PC-9 (cell line): Measurements from ENCODE around the gene SPINK4. TPM values are rescaled to one million over a fixed set of nuclear protein-coding genes. Genes with fewer than 3 reads are reported as not detected.

Experiments used
- BruUV-seq: library from RNA; stranded (reverse); fragments of 400-500 nt; replicated peaks from 2 replicates; lab custom pipeline; 2021; lab: Mats Ljungman, UMichigan
- CTCF ChIA-PET: fragments of 300-600 bp; sonication (Branson Sonifier 250); formaldehyde crosslinking; loops from one replicate; lab custom pipeline; 2022; ENCODE audit warnings: antibody characterized with exemption; lab: Charles Lee
- POLR2A ChIA-PET: fragments of 300-600 bp; sonication (Branson Sonifier 250); formaldehyde crosslinking; loops from one replicate; lab custom pipeline; 2022; ENCODE audit warnings: antibody characterized with exemption; ENCODE audit not compliant: unreplicated experiment; lab: Charles Lee
- DNase-seq, 2 experiments: peaks; one replicate each; pipeline versions ENCODE4 v3.0.0 to v3.0.0-alpha.2; 2015 to 2022; ENCODE audit warnings: mixed read lengths in 1 of 2
- H2AFZ ChIP-seq: fragments of 200-600 bp; sonication (generic); 2 replicates; pipeline ENCODE4 v1.8.1; 2017; ENCODE audit warnings: antibody characterized with exemption
- H3F3A ChIP-seq: fragments of 200-600 bp; sonication (generic); 2 replicates; pipeline ENCODE4 v1.8.1; 2017; ENCODE audit warnings: antibody characterized with exemption, mild to moderate bottlenecking, low read depth; ENCODE audit not compliant: insufficient read depth
- H3K27ac ChIP-seq: fragments of 200-600 bp; sonication (generic); 2 replicates; pipeline ENCODE4 v1.6.1; 2016; ENCODE audit warnings: mixed run types
- H3K27me3 ChIP-seq: fragments of 200-600 bp; sonication (generic); 2 replicates; pipeline ENCODE4 v1.6.1; 2016; ENCODE audit warnings: low read depth, mixed run types; ENCODE audit not compliant: insufficient read depth
- H3K36me3 ChIP-seq: fragments of 200-600 bp; sonication (generic); 2 replicates; pipeline ENCODE4 v1.6.1; 2016; ENCODE audit warnings: low read depth, mixed run types
- H3K4me1 ChIP-seq: fragments of 200-600 bp; sonication (generic); replicated peaks from 2 replicates; pipeline ENCODE4 v1.6.1; 2016; ENCODE audit warnings: mixed run types; ENCODE audit not compliant: insufficient read depth
- H3K4me2 ChIP-seq: fragments of 200-600 bp; sonication (generic); 2 replicates; pipeline ENCODE4 v1.6.1; 2017; ENCODE audit warnings: mixed run types
- H3K4me3 ChIP-seq: fragments of 200-600 bp; sonication (generic); 2 replicates; pipeline ENCODE4 v1.6.1; 2016; ENCODE audit warnings: mixed run types
- H3K79me2 ChIP-seq: fragments of 200-600 bp; sonication (generic); 2 replicates; pipeline ENCODE4 v1.6.1; 2017; ENCODE audit warnings: low read depth, mixed run types
- H3K9me2 ChIP-seq: fragments of 200-600 bp; sonication (generic); 2 replicates; pipeline ENCODE4 v1.8.1; 2017; ENCODE audit warnings: mild to moderate bottlenecking; ENCODE audit not compliant: insufficient read depth
- H3K9me3 ChIP-seq: fragments of 200-600 bp; sonication (generic); 2 replicates; pipeline ENCODE4 v1.8.1; 2016; ENCODE audit warnings: low read depth; ENCODE audit not compliant: insufficient read depth
- H4K20me1 ChIP-seq: fragments of 200-600 bp; sonication (generic); 2 replicates; pipeline ENCODE4 v1.8.1; 2017; ENCODE audit not compliant: insufficient read depth
- CTCF ChIP-seq: fragments of 200-600 bp; sonication (generic); conservative IDR thresholded peaks from 2 replicates; pipeline ENCODE4 v1.6.1; 2017; ENCODE audit warnings: mixed run types, antibody characterized with exemption, mild to moderate bottlenecking, moderate library complexity
- EZH2 ChIP-seq: fragments of 200-600 bp; sonication (generic); IDR thresholded peaks from 2 replicates; pipeline ENCODE4 v1.8.0; 2017; ENCODE audit warnings: antibody characterized with exemption, low read depth
- intact Hi-C: fragments of 100-400 bp; cut with micrococcal nuclease; formaldehyde crosslinking; loops from one replicate; pipeline ENCODE4 v1.10.0; 2022; ENCODE audit not compliant: unreplicated experiment
- total RNA-seq: library from RNA; stranded (reverse); gene quantifications from 2 replicates; pipeline ENCODE4 v1.2.3, GENCODE V29; 2021

Gene SPINK4
- total RNA-seq, 1 experiment from 2014 or later: not detected

DNA sequence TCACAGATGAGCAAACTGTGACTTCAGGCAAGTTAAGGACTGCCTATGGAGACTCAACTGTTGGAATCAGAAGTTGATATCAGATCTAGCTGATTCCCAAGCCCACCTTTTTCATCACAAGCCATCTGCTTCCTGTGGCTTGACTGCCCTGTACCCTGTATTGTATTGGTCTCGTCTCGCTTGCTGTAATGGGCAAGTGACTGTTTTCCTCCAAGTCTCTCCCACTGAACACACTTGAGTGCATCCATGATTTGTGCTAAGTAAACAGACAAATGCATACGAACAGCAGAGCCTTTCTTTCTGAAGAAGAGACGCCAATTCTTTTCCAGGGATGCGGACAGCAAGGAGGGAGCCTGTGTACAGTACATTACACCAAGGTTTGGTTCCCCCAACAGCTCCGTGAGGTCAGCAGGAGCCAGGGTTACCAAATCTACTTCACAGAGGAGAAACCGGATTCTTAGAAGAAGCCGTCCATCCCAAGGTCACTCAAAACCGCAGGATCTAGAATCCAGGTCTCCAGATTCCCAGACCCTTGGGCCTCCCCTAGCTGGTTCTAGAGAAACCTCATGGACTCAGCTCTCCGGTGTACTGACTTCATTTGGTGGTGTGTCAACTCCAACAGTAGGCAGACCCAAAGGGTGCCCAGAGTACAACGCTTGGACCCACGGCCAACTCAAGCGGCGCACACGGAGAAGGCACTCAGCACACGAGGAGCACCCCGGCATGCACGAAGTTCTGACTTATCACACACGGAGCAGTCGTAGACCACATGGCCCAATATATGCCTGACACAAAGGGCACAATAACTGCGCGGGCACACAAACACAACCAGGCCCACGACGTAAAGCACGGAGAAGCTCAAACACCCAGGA is 23.4 kb downstream of the SPINK4 start:
- POLR2A ChIA-PET: interaction anchor here (0.5 kb wide), 1 partner anchor 884 kb away, joined by 7 read pairs; no protein-coding TSS in a partner anchor
- CTCF ChIA-PET: no interaction called here
- Histone ChIP-seq H3K36me3 (peaks cover 8% of the 10 kb centered on the region; the same call in 1 of the 2 replicates), H3K27ac (peak overlapping the region; percentile 53), H3K27me3 (no peaks in the 10 kb centered on the region), H3K4me2 (peak overlapping the region; percentile 97), H3K4me1 (peaks cover 15% of the 10 kb centered on the region), H4K20me1 (no peaks in the 10 kb centered on the region), H3F3A (no peaks in the 10 kb centered on the region), H3K9me2 (no peaks in the 10 kb centered on the region), H2AFZ (peak overlapping the region; percentile 85), H3K9me3 (no peaks in the 10 kb centered on the region), H3K79me2 (peaks cover 35% of the 10 kb centered on the region), H3K4me3 (peak overlapping the region; percentile 89)
- TSS peak; percentile 62 for BruUV-seq
- intact Hi-C loops: loop anchor here (1.0 kb wide), 1 partner anchor 34 kb away; no protein-coding TSS in a partner anchor
- TF ChIP-seq CTCF (no peak), EZH2 (no peak)
- no peak for DNase-seq

- Histone ChIP-seq H3K79me2 (peaks cover 35% of the 10 kb centered on the region), H3K4me2 (peak overlapping the region; percentile 97), H3K9me2 (no peaks in the 10 kb centered on the region), H3K27ac (peak overlapping the region; percentile 53), H3K27me3 (no peaks in the 10 kb centered on the region), H3K4me3 (peak overlapping the region; percentile 89), H3K36me3 (peaks cover 8% of the 10 kb centered on the region; the same call in 1 of the 2 replicates), H4K20me1 (no peaks in the 10 kb centered on the region), H2AFZ (peak overlapping the region; percentile 85), H3K4me1 (peaks cover 15% of the 10 kb centered on the region), H3K9me3 (no peaks in the 10 kb centered on the region), H3F3A (no peaks in the 10 kb centered on the region)
- DNase-seq: no peak
- intact Hi-C loops: loop anchor here (1.0 kb wide), 1 partner anchor 35 kb away; no protein-coding TSS in a partner anchor
- ChIA-PET POLR2A (interaction anchor here (0.6 kb wide), 1 partner anchor 675 kb away, joined by 3 read pairs; no protein-coding TSS in a partner anchor), CTCF (no interaction called here)
- BruUV-seq: no TSS peak
- no peak for TF ChIP-seq CTCF
- no peak for TF ChIP-seq EZH2
Measured at GRCh38 chr9:33264003-33264472, 24.1 kb downstream of the SPINK4 start.

DNA sequence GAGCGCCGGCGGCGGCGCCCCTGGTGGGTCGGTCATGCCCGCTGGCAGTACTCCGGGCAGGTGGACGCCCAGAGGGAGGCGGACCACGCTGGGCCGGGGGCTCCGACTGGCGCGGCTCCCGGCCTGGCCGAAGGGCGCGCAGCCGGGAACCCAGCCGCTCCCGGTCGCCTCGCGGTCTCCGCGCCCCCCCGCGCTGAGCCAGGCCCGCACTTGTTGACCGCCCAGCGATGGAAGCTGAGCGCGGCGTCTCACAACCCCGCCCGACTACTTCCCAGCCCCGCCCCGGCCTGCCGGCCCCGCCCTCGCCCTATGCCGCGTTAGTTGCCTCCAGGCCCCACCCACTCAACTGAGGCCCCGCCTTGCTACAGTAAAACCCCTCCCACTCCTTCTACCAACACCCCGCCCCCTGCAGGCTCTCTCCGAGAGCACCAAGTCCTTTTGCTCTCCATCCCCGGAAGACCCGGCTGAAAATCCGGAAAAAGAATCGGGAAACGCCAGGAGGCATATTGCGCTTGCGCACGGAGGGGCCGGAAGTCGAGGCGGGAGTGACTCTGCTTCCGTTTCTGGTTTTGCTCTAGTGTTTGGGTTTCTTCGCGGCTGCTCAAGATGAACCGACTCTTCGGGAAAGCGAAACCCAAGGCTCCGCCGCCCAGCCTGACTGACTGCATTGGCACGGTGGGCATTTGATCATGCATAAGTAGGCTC is 24.7 kb downstream of the SPINK4 start, which contains the start of the genes BAG1 and CHMP5:
Gene BAG1 (minus strand): TSS at position 236 of the 705 bp plus-strand sequence.
Gene CHMP5 (plus strand): TSS at position 577 of the 705 bp plus-strand sequence. CDS start 30 bp downstream, at position 607.
- intact Hi-C loops: loop anchor here (1.0 kb wide), 1 partner anchor 35 kb away; no protein-coding TSS in a partner anchor
- Histone ChIP-seq H3K79me2 (peaks cover 35% of the 10 kb centered on the region), H3K27ac (peak within 1 kb of the TSS; percentile 53), H3K4me3 (peak within 1 kb of the TSS; percentile 89), H2AFZ (peak within 1 kb of the TSS; percentile 85), H4K20me1 (no peaks in the 10 kb centered on the region), H3F3A (no peaks in the 10 kb centered on the region), H3K9me3 (no peaks in the 10 kb centered on the region), H3K4me1 (peaks cover 15% of the 10 kb centered on the region), H3K9me2 (no peaks in the 10 kb centered on the region), H3K4me2 (peak within 1 kb of the TSS; percentile 97), H3K36me3 (peaks cover 8% of the 10 kb centered on the region; the same call in 1 of the 2 replicates), H3K27me3 (no peaks in the 10 kb centered on the region)
- TF ChIP-seq EZH2: no peak
- peak; percentile 49; the same call in 1 of the 2 replicates for TF ChIP-seq CTCF
- no TSS peak for BruUV-seq
- DNase-seq: peak; percentile 94 to 97
- CTCF ChIA-PET: no interaction called here
- POLR2A ChIA-PET: interaction anchor here (0.6 kb wide), 3 partner anchors 29 to 676 kb away, joined by 3 to 7 read pairs (median 3); no protein-coding TSS in a partner anchor
